ENCODE data around the gene ESPN.

ESPN gene

DNA sequence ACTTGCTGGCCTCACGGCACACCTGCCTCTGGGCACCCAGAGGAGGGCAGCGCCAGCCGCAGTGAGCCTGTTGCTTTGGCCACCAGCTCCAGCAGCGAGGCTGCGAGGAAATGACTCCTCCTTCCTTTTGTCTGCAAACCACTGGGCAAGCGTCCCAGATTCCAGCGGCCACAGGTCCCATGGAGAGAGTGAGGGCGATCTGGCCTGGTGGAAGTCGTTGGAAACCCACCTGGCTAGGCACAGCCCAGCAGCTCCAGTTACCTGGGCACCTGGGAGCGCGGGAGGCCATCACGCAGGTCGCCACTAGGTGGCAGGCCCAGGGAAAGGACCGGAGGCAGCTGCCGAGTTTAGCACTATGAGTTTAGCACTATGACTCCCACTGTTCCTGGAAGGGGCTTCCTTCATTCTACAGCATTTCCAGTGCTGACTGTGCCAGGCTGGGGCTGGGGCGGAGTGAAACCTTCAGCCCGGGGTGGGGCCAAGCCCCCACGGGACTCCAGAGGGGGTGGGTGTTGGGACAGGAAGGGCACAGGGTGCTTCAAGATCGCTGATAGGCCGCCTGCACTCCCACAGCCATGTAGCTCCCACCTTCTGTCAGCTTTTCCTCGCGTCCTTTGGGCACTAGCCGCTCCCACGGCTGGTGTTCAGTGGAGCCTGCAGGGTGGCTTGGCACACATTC, 1.1 kb upstream of the ESPN start:
- no peak overlapping the region for H3K4me3 ChIP-seq
- no peak overlapping the region for H3K27ac ChIP-seq
- no peak for DNase-seq
- H3K4me1 ChIP-seq, result peaks cover 0 to 57% (median 44%) of the 10 kb centered on the region in 4 donors
- H3K36me3 ChIP-seq, result no peaks in the 10 kb centered on the region
- peaks cover 4 to 100% of the 10 kb centered on the region in 2 donors for H3K27me3 ChIP-seq
- intact Hi-C loops (cut with DNase I; ENCODE audit: low total_unique reads), result no loop called here
- no peaks in the 10 kb centered on the region for H3K9me3 ChIP-seq
- TF ChIP-seq, protein P1, sequence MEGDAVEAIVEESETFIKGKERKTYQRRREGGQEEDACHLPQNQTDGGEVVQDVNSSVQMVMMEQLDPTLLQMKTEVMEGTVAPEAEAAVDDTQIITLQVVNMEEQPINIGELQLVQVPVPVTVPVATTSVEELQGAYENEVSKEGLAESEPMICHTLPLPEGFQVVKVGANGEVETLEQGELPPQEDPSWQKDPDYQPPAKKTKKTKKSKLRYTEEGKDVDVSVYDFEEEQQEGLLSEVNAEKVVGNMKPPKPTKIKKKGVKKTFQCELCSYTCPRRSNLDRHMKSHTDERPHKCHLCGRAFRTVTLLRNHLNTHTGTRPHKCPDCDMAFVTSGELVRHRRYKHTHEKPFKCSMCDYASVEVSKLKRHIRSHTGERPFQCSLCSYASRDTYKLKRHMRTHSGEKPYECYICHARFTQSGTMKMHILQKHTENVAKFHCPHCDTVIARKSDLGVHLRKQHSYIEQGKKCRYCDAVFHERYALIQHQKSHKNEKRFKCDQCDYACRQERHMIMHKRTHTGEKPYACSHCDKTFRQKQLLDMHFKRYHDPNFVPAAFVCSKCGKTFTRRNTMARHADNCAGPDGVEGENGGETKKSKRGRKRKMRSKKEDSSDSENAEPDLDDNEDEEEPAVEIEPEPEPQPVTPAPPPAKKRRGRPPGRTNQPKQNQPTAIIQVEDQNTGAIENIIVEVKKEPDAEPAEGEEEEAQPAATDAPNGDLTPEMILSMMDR (IDR thresholded peaks at IDR 0.05), result peak in 1 of 2 experiments; percentile 27

GRCh38 chr1:6424000-6424565, 493 bp upstream of the ESPN start:
- Histone ChIP-seq H3K36me3 (no peaks in the 10 kb centered on the region), H3K4me1 (peaks cover 0 to 51% (median 40%) of the 10 kb centered on the region in 4 donors), H3K27me3 (peaks cover 4 to 100% of the 10 kb centered on the region in 2 donors), H3K27ac (no peak overlapping the region), H3K9me3 (no peaks in the 10 kb centered on the region), H3K4me3 (no peak overlapping the region)
- intact Hi-C loops (cut with DNase I; ENCODE audit: low total_unique reads), result no loop called here
- TF ChIP-seq, protein P1 (IDR thresholded peaks at IDR 0.05), result no peak
- DNase-seq, result no peak

DNA sequence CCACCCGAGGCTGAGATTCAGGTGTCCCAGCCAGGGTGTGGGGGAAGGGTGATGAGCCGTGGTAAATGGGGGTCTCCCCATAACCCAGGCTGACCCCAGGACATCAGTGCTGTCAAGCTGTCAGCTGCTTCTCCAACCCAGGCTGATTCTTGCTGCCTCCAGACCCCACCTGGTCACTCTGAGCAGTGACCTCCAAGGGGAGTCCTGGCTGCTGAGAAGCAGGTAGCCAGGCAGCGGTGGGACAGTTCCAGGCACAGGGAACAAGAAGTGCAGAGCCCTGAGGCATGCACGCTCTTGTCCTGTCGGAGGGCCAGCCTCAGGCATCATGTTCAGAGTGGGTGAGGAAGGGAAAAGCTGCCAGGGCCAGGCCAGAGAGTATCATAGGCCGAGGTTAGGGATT, 1.1 kb downstream of the ESPN start:
- Histone ChIP-seq H3K4me3 (no peak overlapping the region), H3K4me1 (peaks cover 0 to 35% (median 24%) of the 10 kb centered on the region in 4 donors), H3K9me3 (no peaks in the 10 kb centered on the region), H3K27me3 (peaks cover 4 to 100% of the 10 kb centered on the region in 2 donors), H3K27ac (no peak overlapping the region), H3K36me3 (no peaks in the 10 kb centered on the region)
- DNase-seq, result no peak
- intact Hi-C loops (cut with DNase I; ENCODE audit: low total_unique reads), result no loop called here
- TF ChIP-seq, protein P1 (IDR thresholded peaks at IDR 0.05), result no peak

DNA sequence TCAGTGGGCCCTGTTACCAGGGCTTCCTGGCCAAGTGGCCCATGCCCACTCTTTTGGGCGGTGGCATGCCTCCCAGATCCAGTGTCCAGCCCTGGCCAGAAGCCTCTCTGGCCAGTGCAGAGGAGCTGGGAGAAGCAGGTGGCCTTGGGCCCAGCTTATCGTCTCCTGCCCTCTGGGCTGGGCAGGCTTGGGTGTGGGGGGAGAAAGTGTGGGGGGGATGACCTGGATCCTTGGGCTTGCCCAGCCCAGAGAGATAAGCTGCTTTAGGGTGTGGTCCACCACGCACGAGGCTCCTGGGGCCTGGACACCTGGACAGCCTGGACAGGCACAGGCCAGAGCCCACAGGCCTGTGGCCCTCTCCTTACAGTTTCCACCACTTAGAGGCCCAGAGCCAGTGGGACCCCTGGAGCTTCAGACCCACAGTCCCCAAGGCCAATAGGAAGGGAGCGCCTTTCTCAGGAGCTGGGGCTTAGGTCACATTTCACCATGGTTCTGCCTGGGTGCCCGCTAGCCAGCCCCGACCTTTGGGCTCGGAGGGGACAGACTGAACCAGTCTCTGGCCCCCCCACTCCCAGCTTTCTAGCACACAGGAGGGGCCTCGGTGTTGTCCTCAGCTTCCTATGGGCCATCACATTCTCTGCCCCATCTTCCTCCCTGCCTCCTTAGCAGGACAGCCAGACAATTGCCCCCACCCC, 1.8 kb downstream of the ESPN start:
- no peaks in the 10 kb centered on the region for H3K9me3 ChIP-seq
- H3K27ac ChIP-seq, result no peak overlapping the region
- peaks cover 0 to 35% (median 23%) of the 10 kb centered on the region in 4 donors for H3K4me1 ChIP-seq

DNA sequence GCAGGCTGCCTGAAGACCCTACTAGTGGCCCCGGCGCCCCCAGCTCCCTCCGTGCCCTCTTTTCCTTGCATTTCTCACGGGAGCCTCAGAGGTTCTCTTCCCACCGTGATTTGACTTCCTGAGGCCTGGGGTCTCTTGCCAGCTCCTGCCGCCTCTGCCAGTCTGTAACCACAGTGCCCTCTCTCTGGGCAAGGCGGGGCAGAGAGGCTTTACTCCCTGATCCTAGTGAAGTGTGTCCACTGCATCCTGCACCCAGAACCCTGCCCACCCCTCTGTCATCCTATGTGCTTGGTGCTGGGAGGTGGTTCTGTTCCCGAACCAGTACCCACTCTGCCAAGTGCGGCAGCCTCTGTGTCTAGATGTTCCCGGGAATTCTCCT, 2.4 kb downstream of the ESPN start:
- Histone ChIP-seq H3K27me3 (peaks cover 4 to 94% of the 10 kb centered on the region in 2 donors), H3K4me3 (no peak overlapping the region), H3K4me1 (peaks cover 0 to 35% (median 23%) of the 10 kb centered on the region in 4 donors), H3K27ac (no peak overlapping the region), H3K36me3 (no peaks in the 10 kb centered on the region), H3K9me3 (no peaks in the 10 kb centered on the region)
- no peak for DNase-seq
- TF ChIP-seq, protein P1 (IDR thresholded peaks at IDR 0.05), result no peak
- intact Hi-C loops (cut with DNase I; ENCODE audit: low total_unique reads), result no loop called here

More for the DNA sequence above, 1.8 kb downstream of the ESPN start:
- DNase-seq, result no peak
- intact Hi-C loops (cut with DNase I; ENCODE audit: low total_unique reads), result no loop called here
- H3K36me3 ChIP-seq, result no peaks in the 10 kb centered on the region
- no peak overlapping the region for H3K4me3 ChIP-seq
- TF ChIP-seq, protein P1 (IDR thresholded peaks at IDR 0.05), result no peak
- peaks cover 4 to 99% of the 10 kb centered on the region in 2 donors for H3K27me3 ChIP-seq
